GM21528 (cell line): ENCODE measurements around the gene GRAMD1C.
"Not testable (repeated sequence)": the region's sequence is repeated elsewhere in the genome, so short reads cannot be mapped to it uniquely, and the experiment has no call there.

ENCODE experiments used
- ATAC-seq: cut with Tn5 transposase; IDR thresholded peaks from one replicate; pipeline ENCODE4 v1.9.1; 2021; ENCODE audit warnings: mild to moderate bottlenecking, moderate library complexity; ENCODE audit not compliant: unreplicated experiment, low FRiP score

Gene GRAMD1C

DNA sequence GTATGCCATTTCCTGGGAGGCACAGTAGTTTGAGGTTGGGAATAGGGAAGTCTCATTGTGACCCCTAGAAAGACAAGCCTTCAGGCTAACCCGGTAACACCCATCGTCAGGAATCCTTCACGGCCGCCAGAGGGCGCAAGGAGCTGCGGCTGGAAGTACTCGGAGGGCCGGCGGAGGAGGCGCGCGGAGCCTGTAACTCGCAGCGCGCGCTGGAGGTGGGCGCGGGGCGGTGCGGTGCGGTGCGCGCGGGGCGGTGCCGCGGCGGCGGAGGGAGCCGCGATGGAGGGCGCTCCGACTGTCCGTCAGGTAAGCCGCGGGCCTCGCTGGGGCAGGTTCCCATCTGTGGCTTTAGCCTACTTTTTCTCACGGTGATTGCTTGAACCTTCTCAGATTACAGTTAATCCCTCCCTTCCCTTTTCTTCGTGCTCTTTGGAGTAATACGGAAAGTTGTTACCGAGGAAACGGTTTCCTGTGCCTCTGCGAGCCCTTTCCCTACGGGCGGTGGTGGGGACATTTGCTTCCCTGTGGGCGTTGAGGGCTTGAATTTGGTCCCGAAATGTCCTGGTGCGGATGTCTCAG is at the start of gene GRAMD1C:
GRAMD1C (plus strand) TSS at position 158 of the 579 bp plus-strand sequence; CDS start at position 280, 122 bp downstream.
- ATAC-seq: peak; percentile 95

DNA sequence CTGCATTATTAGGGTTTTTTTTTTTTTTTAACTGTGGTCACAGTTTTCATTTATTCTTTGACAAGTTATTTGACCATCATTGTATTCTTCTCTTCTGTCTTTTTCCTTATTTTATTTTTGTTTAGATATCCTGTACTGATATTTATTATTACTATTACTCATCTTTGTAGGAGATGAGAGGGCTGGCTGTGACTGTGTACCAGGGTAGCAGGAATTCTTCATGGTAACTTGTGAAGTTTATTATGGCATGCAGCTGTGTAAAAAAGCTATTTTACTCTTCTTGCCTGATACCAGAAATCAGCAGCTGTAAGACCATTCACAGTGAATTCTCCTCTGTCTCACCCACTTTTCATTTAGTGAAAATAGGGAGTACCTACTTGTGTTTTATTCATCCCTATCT is 47.2 kb upstream of the GRAMD1C start:
- no peak for ATAC-seq

- ATAC-seq: no peak
Measured at GRCh38 chr3:113794526-113794925, 44.1 kb upstream of the GRAMD1C start.

DNA sequence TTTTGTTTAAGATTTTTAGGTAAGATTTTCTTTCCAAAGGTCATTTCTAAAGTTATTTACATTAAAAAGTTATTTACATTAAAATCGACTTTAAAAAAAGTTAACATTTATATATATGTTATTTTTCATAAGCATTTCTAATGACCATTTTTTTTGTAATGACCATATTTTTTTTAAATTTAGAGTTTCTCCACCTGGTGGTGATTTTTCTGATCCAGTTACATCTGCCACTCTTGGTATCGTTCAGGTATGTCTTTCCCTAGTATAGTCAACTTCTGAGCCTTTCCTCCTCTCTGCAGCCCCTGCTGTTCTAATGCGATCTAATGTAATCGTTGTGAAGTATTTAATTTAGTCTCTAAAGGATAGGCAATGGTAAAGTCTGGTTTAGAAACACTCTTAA is 42.9 kb upstream of the GRAMD1C start:
- ATAC-seq: no peak

GRCh38 chr3:113802795-113803455 is 35.7 kb upstream of the GRAMD1C start:
- ATAC-seq: no peak

GRCh38 chr3:113804661-113805060 is 33.9 kb upstream of the GRAMD1C start:
- ATAC-seq: no peak

- ATAC-seq: no peak
Measured at GRCh38 chr3:113805249-113805648, 33.3 kb upstream of the GRAMD1C start.

DNA sequence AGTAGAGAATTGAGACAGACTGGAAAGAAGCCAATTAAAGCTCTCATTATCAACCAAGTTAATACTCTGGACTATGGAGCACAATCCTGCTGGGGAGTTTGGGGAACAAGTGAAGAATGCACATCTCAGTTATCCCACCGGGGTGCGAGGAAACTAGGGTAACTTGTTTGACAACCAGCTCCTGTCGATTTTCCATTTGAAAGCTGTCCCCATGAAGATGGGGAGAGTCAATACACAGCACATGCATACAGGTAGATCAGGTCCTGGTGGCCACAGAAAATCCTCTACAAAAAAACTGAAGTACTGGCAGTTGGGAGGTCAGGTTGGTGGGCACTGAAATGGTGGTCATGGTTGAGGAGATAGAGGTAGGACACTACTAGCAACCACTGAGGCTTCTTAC is 25.7 kb upstream of the GRAMD1C start:
- ATAC-seq: no peak

GRCh38 chr3:113819866-113820265 is 18.7 kb upstream of the GRAMD1C start:
- ATAC-seq: no peak

DNA sequence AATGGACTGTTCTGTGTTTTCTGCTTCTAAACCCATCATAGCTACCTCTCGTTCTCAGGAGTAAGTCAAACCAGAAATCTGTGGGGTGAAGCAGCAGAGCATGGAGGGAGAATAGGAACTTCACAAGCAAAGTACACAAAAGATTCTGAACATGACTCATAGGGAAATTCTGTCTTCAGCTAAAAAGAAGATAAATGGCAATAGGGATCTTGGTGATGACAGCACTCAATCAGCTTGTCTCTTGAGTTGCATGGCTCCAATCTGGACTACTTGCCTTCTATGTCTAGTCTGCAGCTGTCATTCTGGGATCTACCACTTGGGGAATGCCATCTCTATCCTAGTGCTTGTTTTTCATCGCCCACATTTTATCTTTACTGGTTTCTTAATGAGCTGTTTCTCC is 13.5 kb upstream of the GRAMD1C start:
- ATAC-seq: peak; percentile 57

DNA sequence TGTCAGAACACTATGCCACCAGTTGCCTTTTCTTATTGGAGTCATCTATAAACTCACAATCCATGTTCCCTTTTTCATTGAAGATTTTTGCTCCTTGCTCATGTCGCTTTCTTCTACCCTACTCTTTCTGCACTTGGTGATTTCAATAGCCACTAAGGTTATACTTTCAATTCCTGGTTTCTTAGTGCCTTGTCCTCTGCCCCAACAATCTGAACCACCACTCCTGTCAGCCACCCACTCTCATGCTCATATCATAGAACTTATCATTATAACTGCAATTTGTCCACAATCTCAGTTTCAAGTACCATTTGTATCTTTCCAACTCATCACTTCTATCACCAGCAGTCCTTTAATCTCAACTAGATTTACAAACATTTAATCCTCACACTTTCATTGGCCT is 10.0 kb upstream of the GRAMD1C start:
- ATAC-seq: peak; percentile 33

- no peak for ATAC-seq
Measured at GRCh38 chr3:113829576-113830354, 8.8 kb upstream of the GRAMD1C start.

GRCh38 chr3:113831103-113831355 is 7.6 kb upstream of the GRAMD1C start:
- ATAC-seq: no peak

GRCh38 chr3:113832477-113833164 is 6.0 kb upstream of the GRAMD1C start:
- no peak for ATAC-seq

DNA sequence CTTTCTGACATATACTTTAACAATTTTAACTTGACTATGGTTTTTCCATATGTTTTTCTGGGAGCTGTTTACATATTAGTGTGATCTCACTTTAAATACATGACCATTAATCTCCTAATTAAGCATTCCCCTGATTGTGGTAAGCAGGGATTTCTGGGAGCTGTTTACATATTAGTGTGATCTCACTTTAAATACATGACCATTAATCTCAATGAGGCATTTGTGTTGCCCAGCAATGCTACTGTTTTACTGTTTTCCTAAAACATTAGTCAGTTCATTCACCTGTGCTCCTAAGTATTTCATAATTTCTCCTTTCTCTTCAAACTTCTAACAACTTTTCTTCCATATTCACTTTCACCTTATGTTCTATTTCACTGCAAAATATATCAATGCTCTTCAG is 3.6 kb upstream of the GRAMD1C start:
- no peak for ATAC-seq

DNA sequence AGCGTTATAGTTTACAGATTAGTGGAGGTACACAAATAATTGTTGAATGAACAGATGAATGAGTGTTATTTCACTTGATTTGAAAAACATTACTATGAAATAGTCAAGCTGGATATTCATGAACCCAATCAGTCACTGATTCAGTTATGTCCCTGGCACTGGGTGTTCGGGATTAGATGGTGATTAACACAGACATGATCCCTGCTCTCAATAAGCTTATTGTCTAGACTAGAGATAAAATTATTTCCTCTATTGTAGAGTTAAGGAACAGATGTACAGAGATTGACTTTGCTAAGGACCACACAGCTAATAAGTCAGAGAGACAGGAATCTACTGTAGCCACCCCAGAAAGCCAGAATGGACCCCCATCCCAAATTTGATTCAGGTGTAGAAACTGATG is 963 bp downstream of the GRAMD1C start:
- ATAC-seq: no peak

DNA sequence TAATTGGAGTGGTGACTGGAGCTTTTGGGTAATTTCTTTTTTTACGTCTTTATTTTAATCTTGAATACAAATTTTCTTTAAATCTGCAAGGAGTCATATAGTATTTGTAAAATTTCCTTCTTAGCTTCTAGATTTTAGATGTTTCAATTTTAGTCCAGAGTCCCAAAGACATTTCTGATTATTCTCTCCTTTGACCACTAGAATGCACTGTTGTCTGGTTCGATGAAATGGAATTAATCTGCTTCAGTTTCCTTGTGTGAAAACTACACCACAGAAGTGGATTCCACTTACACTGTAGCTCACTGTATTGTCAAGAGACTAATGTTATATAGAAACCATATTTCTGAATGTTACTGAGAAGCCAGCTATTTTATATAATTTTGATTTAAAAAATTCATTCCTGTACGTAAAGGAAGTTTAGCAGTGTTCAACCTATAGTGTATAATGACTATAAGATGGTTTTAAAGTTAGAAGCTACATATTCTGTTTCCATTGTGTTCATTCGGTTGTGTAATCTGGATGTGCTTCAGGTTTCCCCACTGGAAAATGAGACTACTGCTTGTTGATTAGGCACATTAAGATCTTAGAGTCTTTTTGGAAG is 6.1 kb downstream of the GRAMD1C start:
- ATAC-seq: no peak

DNA sequence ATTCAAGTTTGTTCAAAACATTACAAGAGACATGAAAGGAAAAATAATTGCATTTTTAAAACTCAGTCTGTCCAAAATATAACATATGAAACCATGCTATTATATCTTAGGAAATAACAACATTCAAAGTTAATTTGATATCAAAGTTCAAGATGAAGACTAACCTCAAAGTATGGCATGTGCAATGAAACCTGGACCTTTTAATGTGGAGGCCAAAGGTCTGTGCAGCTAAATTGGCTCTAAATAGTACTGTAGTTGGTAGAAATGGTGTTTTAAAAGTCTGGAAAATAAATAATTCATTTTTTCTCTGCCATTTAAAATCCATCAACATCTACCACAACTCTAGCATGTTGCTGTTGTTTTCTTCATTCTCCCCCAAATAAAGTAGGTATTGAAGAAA is 8.7 kb downstream of the GRAMD1C start:
- ATAC-seq: no peak

GRCh38 chr3:113847664-113848461 is 9.3 kb downstream of the GRAMD1C start:
- ATAC-seq: no peak

DNA sequence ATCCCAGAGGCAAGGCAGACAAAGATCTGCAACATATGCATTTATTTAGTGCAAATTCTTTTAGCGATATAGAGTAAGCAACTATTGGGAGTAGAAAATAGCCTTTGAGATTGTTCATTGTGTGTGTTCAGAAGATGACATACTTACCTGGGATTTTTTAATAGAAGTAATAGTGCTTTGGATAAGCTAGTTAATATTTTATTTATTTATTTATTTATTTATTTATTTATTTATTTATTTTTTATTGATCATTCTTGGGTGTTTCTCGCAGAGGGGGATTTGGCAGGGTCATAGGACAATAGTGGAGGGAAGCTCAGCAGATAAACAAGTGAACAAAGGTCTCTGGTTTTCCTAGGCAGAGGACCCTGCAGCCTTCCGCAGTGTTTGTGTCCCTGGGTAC is 10.5 kb downstream of the GRAMD1C start:
- ATAC-seq: not testable (repeated sequence)
